VCaP (cell line): Measurements from ENCODE around the gene GTSE1.

ENCODE experiments used
- H3K27ac ChIP-seq: fragments of 450-650 bp; 2 replicates; pipeline ENCODE4 v1.5.1; 2017
- TF ChIP-seq, protein P1 (sequence below): fragments of 450-650 bp; conservative IDR thresholded peaks from 2 replicates; pipeline ENCODE4 v1.5.1; 2017; ENCODE audit warnings: mild to moderate bottlenecking, moderate library complexity

Gene GTSE1

GRCh38 chr22:46356496-46357480, 60.1 kb downstream of the GTSE1 start:
- H3K27ac ChIP-seq: no peak overlapping the region
- TF ChIP-seq, protein P1, sequence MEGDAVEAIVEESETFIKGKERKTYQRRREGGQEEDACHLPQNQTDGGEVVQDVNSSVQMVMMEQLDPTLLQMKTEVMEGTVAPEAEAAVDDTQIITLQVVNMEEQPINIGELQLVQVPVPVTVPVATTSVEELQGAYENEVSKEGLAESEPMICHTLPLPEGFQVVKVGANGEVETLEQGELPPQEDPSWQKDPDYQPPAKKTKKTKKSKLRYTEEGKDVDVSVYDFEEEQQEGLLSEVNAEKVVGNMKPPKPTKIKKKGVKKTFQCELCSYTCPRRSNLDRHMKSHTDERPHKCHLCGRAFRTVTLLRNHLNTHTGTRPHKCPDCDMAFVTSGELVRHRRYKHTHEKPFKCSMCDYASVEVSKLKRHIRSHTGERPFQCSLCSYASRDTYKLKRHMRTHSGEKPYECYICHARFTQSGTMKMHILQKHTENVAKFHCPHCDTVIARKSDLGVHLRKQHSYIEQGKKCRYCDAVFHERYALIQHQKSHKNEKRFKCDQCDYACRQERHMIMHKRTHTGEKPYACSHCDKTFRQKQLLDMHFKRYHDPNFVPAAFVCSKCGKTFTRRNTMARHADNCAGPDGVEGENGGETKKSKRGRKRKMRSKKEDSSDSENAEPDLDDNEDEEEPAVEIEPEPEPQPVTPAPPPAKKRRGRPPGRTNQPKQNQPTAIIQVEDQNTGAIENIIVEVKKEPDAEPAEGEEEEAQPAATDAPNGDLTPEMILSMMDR: no peak

- TF ChIP-seq, protein P1: no peak
- H3K27ac ChIP-seq: no peak overlapping the region
Observed at GRCh38 chr22:46357711-46358520, 61.2 kb downstream of the GTSE1 start.

DNA sequence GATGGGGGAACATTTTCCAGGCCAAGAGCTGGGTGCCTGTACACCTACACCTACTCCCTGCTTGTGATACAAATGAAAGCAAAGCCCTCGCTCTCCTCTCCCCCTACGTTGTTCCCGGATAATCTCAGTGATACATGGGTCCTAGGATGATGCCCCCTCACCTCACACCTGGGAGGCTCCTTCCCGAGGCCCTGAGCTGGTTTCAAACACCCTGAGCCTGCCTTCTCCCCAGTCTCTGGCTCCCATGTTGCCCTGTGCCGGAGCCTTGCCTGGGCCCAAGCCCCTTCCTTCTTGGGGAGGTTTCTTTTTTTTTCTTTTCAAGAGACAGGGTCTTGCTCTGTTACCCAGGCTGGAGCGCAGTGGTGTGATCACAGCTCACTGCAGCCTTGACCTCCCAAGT, 62.1 kb downstream of the GTSE1 start:
- TF ChIP-seq, protein P1: no peak
- H3K27ac ChIP-seq: no peak overlapping the region

- TF ChIP-seq, protein P1: no peak
- no peak overlapping the region for H3K27ac ChIP-seq
Observed at GRCh38 chr22:46359362-46359761, 62.7 kb downstream of the GTSE1 start.

GRCh38 chr22:46360097-46360496, 63.4 kb downstream of the GTSE1 start:
- TF ChIP-seq, protein P1: no peak
- no peak overlapping the region for H3K27ac ChIP-seq

DNA sequence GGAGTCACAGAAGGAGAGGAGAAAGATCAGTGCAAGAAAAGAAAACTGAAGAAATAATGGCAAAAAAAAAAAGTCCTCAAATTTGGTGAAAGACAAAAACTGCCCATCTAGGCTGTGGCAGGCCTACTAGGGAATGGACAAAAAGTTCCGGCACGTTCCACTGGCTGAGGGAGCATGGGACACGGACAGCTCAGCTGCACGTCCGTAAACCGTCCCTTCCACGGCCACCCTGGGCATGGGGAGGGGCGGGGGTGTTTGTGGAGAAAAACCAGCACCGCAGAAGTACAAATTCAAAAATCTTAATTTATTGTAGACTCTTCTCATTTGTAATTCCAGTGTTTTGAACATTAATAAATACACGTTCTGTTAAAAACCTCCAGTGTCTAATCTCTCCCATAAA, 64.2 kb downstream of the GTSE1 start:
- H3K27ac ChIP-seq: no peak overlapping the region
- TF ChIP-seq, protein P1: no peak

DNA sequence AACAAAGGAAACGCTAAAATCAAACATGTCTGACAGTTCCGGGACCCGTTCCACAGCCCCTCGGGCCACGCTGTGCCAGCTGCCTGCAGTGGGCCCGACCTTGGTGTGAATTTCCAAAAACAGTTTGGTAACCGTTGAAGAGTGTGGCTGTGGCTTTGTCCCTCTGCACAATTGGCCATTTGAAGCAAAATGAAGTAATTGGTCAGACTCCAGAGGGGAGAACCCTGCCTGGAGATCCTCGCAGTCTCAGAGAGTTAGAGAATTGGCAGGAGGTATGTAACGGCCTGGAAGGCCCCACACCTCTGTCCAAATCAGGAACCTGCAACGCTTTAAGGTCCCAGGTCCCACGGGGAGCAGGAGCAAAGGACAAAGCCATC, 65.1 kb downstream of the GTSE1 start:
- TF ChIP-seq, protein P1: no peak

More for the DNA sequence above, 65.1 kb downstream of the GTSE1 start:
- no peak overlapping the region for H3K27ac ChIP-seq
